Bronchial epithelial cell (primary cell): ENCODE data around the gene KIF1A. TPM values are rescaled to one million over a fixed set of nuclear protein-coding genes. Genes with fewer than 3 reads are reported as not detected.

Experiments
- DNase-seq: peaks from one replicate; pipeline ENCODE4 v3.0.0-alpha.2; 2010; ENCODE audit warnings: low read depth
- FAIRE-seq: peaks from 2 replicates; lab custom pipeline; 2011; peaks lifted over from hg19 to GRCh38; lab: Jason Lieb, UNC
- H3K27me3 ChIP-seq: 2 replicates; pipeline ENCODE4 v1.5.1; 2011; ENCODE audit warnings: low read length; ENCODE audit not compliant: control insufficient read depth, insufficient read depth
- H3K36me3 ChIP-seq: 2 replicates; pipeline ENCODE4 v1.5.1; 2011; ENCODE audit warnings: low read length; ENCODE audit not compliant: control insufficient read depth, insufficient read depth
- H3K4me3 ChIP-seq: 2 replicates; pipeline ENCODE4 v1.5.1; 2011; ENCODE audit warnings: mild to moderate bottlenecking, low read depth, low read length, control low read depth
- total RNA-seq: library from RNA; depleted of rRNA; stranded (reverse); fragments of >200 nt; gene quantifications from 2 replicates; pipeline ENCODE4 v1.2.1, GENCODE V29; 2014
- TF ChIP-seq, protein P1 (sequence below): IDR thresholded peaks from 2 replicates; pipeline ENCODE4 v1.5.1; 2011; ENCODE audit warnings: mild to moderate bottlenecking, moderate library complexity, low read length, control low read depth, inconsistent platforms; ENCODE audit not compliant: insufficient read depth, severe bottlenecking

KIF1A gene
- total RNA-seq, 1 donor from 2014 or later, result not detected

DNA sequence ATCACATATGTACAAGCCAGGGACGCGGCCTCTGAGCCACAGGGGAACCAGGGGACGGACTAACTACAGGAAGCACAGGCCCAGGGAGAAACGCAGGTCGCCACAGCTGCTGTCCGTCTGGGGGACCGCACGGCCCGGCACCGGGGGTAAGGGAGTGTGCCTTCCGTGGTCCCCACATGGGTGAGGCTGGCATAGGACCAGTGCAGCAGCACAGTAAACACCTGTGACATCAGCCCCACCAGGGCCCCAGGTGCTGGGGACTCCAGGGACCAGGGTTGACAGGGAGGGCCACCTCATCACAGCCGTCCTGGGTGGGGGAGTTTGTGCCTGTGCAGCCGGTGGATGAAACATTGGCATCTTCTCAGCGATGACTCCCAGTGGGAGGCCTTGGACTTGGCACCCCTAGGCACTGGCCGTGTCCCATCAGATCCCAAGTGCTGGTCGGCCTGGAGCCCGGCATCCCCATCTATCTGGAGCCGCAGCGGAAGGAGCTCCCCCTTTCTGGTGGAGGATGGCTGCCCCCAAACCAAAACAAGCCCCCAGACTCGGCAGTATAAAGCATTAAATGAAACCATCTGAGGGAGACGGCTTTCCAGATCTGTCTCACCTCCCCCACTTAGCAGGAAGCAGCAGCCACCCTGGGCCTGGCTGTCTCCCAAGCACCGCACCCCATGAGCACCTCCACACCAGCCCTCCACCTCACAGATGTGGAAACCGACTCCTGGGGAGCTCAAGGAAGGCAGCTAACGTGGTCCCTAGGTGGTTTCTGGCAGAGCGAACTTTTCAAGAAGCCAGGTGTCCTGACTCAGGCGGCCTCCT lies 105.9 kb downstream of the KIF1A start:
- DNase-seq (no peak), FAIRE-seq (no peak)
- Histone ChIP-seq H3K36me3 (no peaks in the 10 kb centered on the region), H3K27me3 (peaks cover 4% of the 10 kb centered on the region), H3K4me3 (no peak overlapping the region)
- TF ChIP-seq, protein P1, sequence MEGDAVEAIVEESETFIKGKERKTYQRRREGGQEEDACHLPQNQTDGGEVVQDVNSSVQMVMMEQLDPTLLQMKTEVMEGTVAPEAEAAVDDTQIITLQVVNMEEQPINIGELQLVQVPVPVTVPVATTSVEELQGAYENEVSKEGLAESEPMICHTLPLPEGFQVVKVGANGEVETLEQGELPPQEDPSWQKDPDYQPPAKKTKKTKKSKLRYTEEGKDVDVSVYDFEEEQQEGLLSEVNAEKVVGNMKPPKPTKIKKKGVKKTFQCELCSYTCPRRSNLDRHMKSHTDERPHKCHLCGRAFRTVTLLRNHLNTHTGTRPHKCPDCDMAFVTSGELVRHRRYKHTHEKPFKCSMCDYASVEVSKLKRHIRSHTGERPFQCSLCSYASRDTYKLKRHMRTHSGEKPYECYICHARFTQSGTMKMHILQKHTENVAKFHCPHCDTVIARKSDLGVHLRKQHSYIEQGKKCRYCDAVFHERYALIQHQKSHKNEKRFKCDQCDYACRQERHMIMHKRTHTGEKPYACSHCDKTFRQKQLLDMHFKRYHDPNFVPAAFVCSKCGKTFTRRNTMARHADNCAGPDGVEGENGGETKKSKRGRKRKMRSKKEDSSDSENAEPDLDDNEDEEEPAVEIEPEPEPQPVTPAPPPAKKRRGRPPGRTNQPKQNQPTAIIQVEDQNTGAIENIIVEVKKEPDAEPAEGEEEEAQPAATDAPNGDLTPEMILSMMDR, result no peak

DNA sequence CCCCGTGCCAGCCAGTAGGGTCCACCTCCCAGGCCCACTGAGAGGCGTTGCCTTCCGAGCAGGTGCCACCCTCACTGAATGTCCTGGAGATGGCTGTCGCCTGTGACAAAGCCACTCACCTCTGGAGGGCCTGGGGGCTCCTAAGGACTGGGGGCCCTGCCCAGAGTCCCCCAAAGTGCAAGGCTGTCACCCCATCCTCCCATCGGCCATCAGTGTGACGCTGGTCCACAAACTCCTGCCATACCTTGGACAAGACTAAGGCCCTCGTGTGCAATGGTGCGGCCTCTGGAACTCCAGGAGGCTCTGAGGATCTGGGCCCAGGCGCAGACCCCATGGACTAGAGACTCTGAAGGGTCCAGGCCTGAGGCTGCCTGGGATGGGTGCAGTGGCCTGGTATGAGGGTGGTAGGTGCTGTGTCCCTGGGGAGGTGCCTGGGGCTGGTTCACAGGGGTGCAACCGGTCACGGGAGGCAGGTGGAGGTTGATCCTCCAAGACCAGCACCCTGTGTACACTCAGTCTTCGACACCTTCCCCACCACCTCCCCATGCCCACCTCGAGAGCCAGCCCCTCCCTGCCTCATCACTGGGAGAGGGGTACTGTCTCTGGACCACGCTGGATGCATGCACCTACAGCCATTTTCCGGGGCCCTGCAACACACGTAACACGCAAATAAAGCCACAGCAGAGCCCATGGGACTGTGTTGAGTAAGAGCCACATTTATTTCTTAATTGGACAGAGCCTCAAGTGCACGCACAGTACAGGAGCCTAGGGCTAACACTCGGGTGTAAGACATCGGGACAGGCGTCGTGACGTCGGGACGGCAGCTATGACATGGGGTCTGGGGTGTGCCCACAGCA lies 106.7 kb downstream of the KIF1A start:
- FAIRE-seq (no peak), DNase-seq (no peak)
- TF ChIP-seq, protein P1, result no peak
- Histone ChIP-seq H3K36me3 (no peaks in the 10 kb centered on the region), H3K27me3 (peaks cover 4% of the 10 kb centered on the region), H3K4me3 (no peak overlapping the region)

DNA sequence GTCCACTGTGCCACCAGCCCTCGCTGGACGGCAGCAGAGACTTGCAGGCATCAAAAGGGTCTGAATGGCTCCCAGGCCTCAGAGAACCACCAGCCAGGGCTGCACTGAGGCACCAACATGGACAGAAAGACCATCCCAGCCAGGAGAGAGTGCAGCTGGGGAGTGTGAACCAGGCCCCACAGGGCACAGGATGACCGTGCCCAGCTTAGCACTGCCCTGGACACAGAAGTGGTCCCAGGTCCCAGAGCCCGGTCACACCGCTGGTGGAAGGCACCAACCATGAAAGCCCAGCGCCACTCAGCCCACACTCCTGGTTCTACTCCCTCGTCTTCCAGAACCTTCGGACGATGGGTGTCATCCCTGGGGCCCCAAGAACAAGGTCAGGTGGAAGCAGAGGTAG lies 107.9 kb downstream of the KIF1A start:
- H3K4me3 ChIP-seq, result no peak overlapping the region
- TF ChIP-seq, protein P1, result no peak
- no peaks in the 10 kb centered on the region for H3K36me3 ChIP-seq
- peaks cover 5% of the 10 kb centered on the region for H3K27me3 ChIP-seq
- FAIRE-seq (no peak), DNase-seq (no peak)

DNA sequence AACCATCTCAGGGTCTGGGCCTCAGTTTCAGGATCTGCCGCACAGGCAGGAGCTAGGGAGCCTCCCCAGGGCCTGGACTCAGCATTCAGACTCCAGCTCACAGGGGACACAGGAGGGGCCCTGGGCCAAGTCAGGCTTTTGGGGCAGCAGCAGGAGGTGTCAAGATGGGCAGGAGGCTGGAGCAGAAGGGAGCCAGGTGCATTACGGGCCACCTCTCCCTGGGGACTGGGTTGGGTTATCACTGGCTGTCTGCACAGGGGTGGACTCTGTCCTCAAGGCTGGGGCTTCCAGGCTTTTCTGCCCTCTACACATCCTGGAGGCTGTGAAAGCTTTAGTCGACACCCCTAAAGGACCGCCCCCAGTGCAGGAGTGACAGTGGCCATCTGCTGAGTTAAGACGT lies 108.3 kb downstream of the KIF1A start:
- DNase-seq (no peak), FAIRE-seq (no peak)
- Histone ChIP-seq H3K4me3 (no peak overlapping the region), H3K36me3 (no peaks in the 10 kb centered on the region), H3K27me3 (peaks cover 5% of the 10 kb centered on the region)
- TF ChIP-seq, protein P1, result no peak

DNA sequence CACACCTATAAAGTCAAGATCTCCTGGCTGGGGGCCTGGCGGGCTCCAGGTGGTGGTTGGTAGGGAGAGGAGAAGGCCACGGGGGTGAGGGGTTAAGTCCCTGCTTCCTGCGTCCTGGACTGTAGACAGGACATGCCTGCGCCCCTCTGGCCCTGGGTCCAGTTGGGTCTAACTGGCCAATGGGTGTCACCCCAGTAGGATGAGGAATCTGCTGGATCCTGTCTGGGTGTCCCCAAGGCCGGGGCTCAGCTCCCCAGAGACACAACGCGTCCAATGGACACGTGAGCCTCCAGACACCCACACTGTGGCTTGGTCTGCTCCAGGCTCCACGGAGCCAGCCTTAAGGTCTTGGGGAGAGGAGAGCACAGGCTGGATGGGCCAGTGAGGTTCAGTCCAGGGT lies 108.7 kb downstream of the KIF1A start:
- DNase-seq (no peak), FAIRE-seq (no peak)
- TF ChIP-seq, protein P1, result no peak
- no peaks in the 10 kb centered on the region for H3K36me3 ChIP-seq
- H3K27me3 ChIP-seq, result peaks cover 7% of the 10 kb centered on the region
- no peak overlapping the region for H3K4me3 ChIP-seq
